HEK293T (cell line): Measurements from ENCODE around the gene DCN.

Experiments used
- ARNT ChIP-seq: fragments of 450-650 bp; IDR thresholded peaks from 2 replicates; pipeline ENCODE4 v1.6.1; 2017; ENCODE audit warnings: mild to moderate bottlenecking
- FOXM1 ChIP-seq: fragments of 450-650 bp; IDR thresholded peaks from 2 replicates; pipeline ENCODE4 v1.6.1; 2017; ENCODE audit warnings: mild to moderate bottlenecking, borderline replicate concordance
- PKNOX1 ChIP-seq: fragments of 450-650 bp; IDR thresholded peaks from 2 replicates; pipeline ENCODE4 v1.6.1; 2016
- SP1 ChIP-seq: fragments of 450-650 bp; IDR thresholded peaks from 2 replicates; pipeline ENCODE4 v1.6.1; 2017
- TARDBP ChIP-seq: fragments of 450-650 bp; IDR thresholded peaks from 2 replicates; pipeline ENCODE4 v1.6.1; 2016
- ZNF384 ChIP-seq: fragments of 450-650 bp; IDR thresholded peaks from 2 replicates; pipeline ENCODE4 v1.6.1; 2016

- TF ChIP-seq ARNT, result no peak
- TF ChIP-seq ZNF384, result no peak
- no peak for TF ChIP-seq SP1
- no peak for TF ChIP-seq FOXM1
- TF ChIP-seq TARDBP, result no peak
- no peak for TF ChIP-seq PKNOX1
Measured at GRCh38 chr12:91182636-91183455, at the start of gene DCN.
